GM21381 (cell line): ENCODE data around the gene IFI35.
"Not testable (repeated sequence)": the region's sequence is repeated elsewhere in the genome, so short reads cannot be mapped to it uniquely, and the experiment has no call there.

Experiments used
- ATAC-seq: cut with Tn5 transposase; IDR thresholded peaks from one replicate; pipeline ENCODE4 v1.9.1; 2021; ENCODE audit warnings: mild to moderate bottlenecking, moderate library complexity; ENCODE audit not compliant: unreplicated experiment

Gene IFI35

DNA sequence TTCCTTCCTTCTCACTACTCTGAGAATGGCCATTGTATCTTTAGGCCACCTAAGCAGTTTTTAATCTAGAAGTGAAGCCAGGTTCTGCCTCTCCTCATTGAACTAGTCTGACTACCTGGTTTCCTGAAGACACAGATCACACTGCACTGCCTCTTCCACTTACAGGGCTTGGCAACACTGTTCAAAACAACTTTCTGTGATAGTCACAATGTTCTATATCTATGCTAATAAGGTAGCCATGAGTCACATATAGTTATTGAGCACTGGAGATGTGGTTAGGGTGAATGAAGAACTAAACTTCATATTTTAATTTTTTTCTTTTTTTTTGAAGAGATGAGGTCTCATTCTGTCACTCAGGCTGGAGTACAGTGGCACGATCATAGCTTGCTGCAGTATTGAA is 45.4 kb downstream of the IFI35 start:
- ATAC-seq, result no peak

DNA sequence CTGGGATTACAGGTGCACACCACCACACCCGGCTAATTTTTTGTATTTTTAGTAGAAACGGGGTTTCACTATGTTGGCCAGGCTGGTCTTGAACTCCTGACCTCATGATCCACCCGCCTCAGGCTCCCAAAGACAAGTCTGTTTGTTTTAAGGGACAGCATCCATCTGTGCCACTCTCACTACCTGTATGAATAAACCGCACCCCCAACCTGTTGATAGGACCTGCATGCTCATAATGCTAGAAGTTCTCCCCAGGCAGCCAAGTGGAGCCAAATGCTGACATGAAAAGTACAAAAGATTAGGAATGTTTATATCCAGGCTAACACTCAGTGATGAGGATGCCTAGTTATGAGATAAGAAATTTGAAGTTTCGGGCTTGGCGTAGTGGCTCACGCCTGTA is 46.4 kb downstream of the IFI35 start:
- ATAC-seq, result not testable (repeated sequence)

DNA sequence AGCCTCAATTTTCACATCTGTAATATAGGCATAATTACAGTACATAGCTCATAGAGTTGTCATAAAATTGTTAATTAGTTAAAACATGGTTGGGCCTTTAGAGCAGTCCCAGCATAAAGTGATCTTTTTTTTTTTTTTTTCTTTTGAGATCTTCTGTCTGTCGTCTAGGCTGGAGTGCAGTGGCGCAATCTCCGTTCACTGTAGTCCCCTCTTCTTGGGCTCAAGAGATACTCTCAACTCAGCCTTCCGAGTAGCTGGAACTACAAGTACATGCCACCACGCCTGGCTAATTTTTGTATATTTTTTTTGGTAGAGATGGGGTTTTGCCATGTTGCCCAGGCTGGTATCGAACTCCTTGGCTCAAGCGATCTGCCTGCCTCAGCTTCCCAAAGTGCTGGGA is 49.5 kb downstream of the IFI35 start:
- no peak for ATAC-seq

DNA sequence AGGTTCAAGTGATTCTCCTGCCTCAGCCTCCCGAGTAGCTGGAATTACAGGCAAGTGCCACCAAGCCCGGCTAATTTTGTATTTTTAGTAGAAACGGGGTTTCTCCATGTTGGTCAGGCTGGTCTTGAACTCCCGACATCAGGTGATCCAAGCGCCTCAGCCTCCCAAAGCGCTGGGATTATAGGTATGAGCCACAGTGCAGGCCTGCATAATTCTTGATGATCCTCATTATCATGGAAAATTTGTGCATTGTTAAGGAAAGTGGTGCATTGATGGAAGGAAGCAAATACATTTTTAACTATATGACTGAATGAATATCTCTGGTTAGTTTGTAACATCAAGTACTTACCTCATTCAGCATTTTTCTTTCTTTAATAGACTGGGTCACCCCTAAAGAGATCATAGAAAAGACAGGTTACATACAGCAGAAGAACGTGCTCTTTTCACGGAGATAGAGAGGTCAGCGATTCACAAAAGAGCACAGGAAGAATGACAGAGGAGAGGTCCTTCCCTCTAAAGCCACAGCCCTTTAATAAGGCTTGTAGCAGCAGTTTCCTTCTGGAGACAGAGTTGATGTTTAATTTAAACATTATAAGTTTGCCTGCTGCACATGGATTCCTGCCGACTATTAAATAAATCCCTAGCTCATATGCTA is 56.5 kb downstream of the IFI35 start:
- no peak for ATAC-seq
